HL-60/S4 treated with retinoic acid at 250 ng/mL for 4 days and 3 days (cell line): ENCODE results near the gene SKAP1.

Source experiments
- in situ Hi-C: fragments of 300-500 bp; cut with MboI; formaldehyde crosslinking; loops from 2 replicates; pipeline ENCODE4 v1.7.0; 2022; ENCODE audit warnings: low sequenced_read_pairs

Gene SKAP1

GRCh38 chr17:48123776-48124388, 306.1 kb downstream of the SKAP1 start:
- in situ Hi-C loops = no loop called here

GRCh38 chr17:48123111-48123510, 306.9 kb downstream of the SKAP1 start:
- in situ Hi-C loops = no loop called here

- in situ Hi-C loops = no loop called here
These were observed 307.4 kb downstream of the SKAP1 start for GRCh38 chr17:48122665-48123045.

GRCh38 chr17:48121923-48122664, 307.9 kb downstream of the SKAP1 start:
- in situ Hi-C loops = no loop called here

- in situ Hi-C loops = no loop called here
These were observed 316.8 kb downstream of the SKAP1 start for GRCh38 chr17:48113201-48113676.

GRCh38 chr17:48111937-48112241, 318.1 kb downstream of the SKAP1 start:
- in situ Hi-C loops = no loop called here

GRCh38 chr17:48110761-48111160, 319.3 kb downstream of the SKAP1 start:
- in situ Hi-C loops = no loop called here

- in situ Hi-C loops = no loop called here
These were observed 322.6 kb downstream of the SKAP1 start, which contains the start of gene SNX11 for GRCh38 chr17:48107137-48108055. Gene SNX11, plus strand, starts transcription at chr17:48107766. Its CDS starts 4,278 bp downstream, at chr17:48112044.

GRCh38 chr17:48106802-48107136, 323.2 kb downstream of the SKAP1 start:
- in situ Hi-C loops = no loop called here

GRCh38 chr17:48104440-48104839, 325.6 kb downstream of the SKAP1 start:
- in situ Hi-C loops = no loop called here

- in situ Hi-C loops = no loop called here
These were observed 327.0 kb downstream of the SKAP1 start for GRCh38 chr17:48102798-48103715.

GRCh38 chr17:48102043-48102750, 327.8 kb downstream of the SKAP1 start:
- in situ Hi-C loops = no loop called here

GRCh38 chr17:48101012-48101720, 328.8 kb downstream of the SKAP1 start, which contains the start of gene CBX1:
Gene CBX1, minus strand, starts transcription at chr17:48101478. Its CDS starts 24,474 bp downstream, at chr17:48077004.
- in situ Hi-C loops = no loop called here

- in situ Hi-C loops = no loop called here
These were observed 329.4 kb downstream of the SKAP1 start for GRCh38 chr17:48100591-48101011.

GRCh38 chr17:48100160-48100559, 329.9 kb downstream of the SKAP1 start:
- in situ Hi-C loops = no loop called here

GRCh38 chr17:48095611-48096010, 334.4 kb downstream of the SKAP1 start:
- in situ Hi-C loops = no loop called here

- in situ Hi-C loops = no loop called here
These were observed 336.5 kb downstream of the SKAP1 start for GRCh38 chr17:48093341-48094045.

- in situ Hi-C loops = no loop called here
These were observed 345.1 kb downstream of the SKAP1 start for GRCh38 chr17:48084932-48085331.
